GM23338 (cell line): Measurements from ENCODE around the gene CRK. TPM values are rescaled to one million over a fixed set of nuclear protein-coding genes. Genes with fewer than 3 reads are reported as not detected.

ENCODE experiments used
- ATAC-seq: fragments of 200-7000 bp; cut with Tn5 transposase; 3 replicates; pipeline ENCODE4 v1.9.1; 2020
- DNase-seq: peaks from one replicate; pipeline ENCODE4 v3.0.0-alpha.2; 2015; ENCODE audit warnings: low spot score
- H2AFZ ChIP-seq: fragments of 200-600 bp; sonication (generic); 2 replicates; pipeline ENCODE4 v1.8.0; 2016; ENCODE audit warnings: antibody characterized with exemption, mild to moderate bottlenecking, moderate library complexity
- H3F3A ChIP-seq: fragments of 200-600 bp; sonication (generic); replicated peaks from 2 replicates; pipeline ENCODE4 v1.8.0; 2017; ENCODE audit warnings: antibody characterized with exemption, mixed run types, low read depth
- H3K27ac ChIP-seq: fragments of 200-600 bp; sonication (generic); 2 replicates; pipeline ENCODE4 v1.6.1; 2016; ENCODE audit warnings: low read depth
- H3K27me3 ChIP-seq: fragments of 200-600 bp; sonication (generic); 2 replicates; pipeline ENCODE4 v1.8.0; 2016; ENCODE audit warnings: mild to moderate bottlenecking, mixed run types, moderate library complexity; ENCODE audit not compliant: insufficient read depth
- H3K36me3 ChIP-seq: fragments of 200-600 bp; sonication (generic); 2 replicates; pipeline ENCODE4 v1.8.0; 2016; ENCODE audit warnings: mild to moderate bottlenecking; ENCODE audit not compliant: insufficient read depth
- H3K4me1 ChIP-seq: fragments of 200-600 bp; sonication (generic); 2 replicates; pipeline ENCODE4 v1.8.0; 2016; ENCODE audit warnings: mild to moderate bottlenecking, moderate library complexity; ENCODE audit not compliant: insufficient read depth
- H3K4me2 ChIP-seq: fragments of 200-600 bp; sonication (generic); 2 replicates; pipeline ENCODE4 v1.7.1; 2017; ENCODE audit warnings: mixed run types
- H3K4me3 ChIP-seq: fragments of 200-600 bp; sonication (generic); 2 replicates; pipeline ENCODE4 v1.6.1; 2016; ENCODE audit warnings: mixed run types
- H3K79me2 ChIP-seq: fragments of 200-600 bp; sonication (generic); replicated peaks from 2 replicates; pipeline ENCODE4 v1.8.0; 2017; ENCODE audit warnings: mild to moderate bottlenecking; ENCODE audit not compliant: insufficient read depth
- H3K9me2 ChIP-seq: fragments of 200-600 bp; sonication (generic); 2 replicates; pipeline ENCODE4 v1.8.0; 2017; ENCODE audit not compliant: insufficient read depth
- H4K20me1 ChIP-seq: fragments of 200-600 bp; sonication (generic); replicated peaks from 2 replicates; pipeline ENCODE4 v1.8.0; 2017; ENCODE audit warnings: mild to moderate bottlenecking; ENCODE audit not compliant: insufficient read depth
- H3K27ac Mint-ChIP-seq: 2 replicates; pipeline ENCODE4 v1.8.0; 2020; ENCODE audit warnings: inconsistent platforms, mild to moderate bottlenecking, moderate library complexity, mixed read lengths
- H3K27me3 Mint-ChIP-seq: 3 replicates; pipeline ENCODE4 v1.8.0; 2022; ENCODE audit warnings: low read depth, mild to moderate bottlenecking, moderate library complexity, mixed read lengths, inconsistent platforms; ENCODE audit not compliant: insufficient read depth, poor library complexity
- H3K36me3 Mint-ChIP-seq: 3 replicates; pipeline ENCODE4 v1.8.0; 2021; ENCODE audit warnings: low read depth, mild to moderate bottlenecking, inconsistent platforms, moderate library complexity, mixed read lengths
- H3K4me1 Mint-ChIP-seq: 3 replicates; pipeline ENCODE4 v1.8.0; 2020; ENCODE audit warnings: mild to moderate bottlenecking, inconsistent platforms, mixed read lengths
- H3K4me3 Mint-ChIP-seq: 3 replicates; pipeline ENCODE4 v1.8.0; 2021; ENCODE audit warnings: moderate library complexity, mild to moderate bottlenecking, inconsistent platforms, mixed read lengths
- H3K9me3 Mint-ChIP-seq: 3 replicates; pipeline ENCODE4 v1.8.0; 2020; ENCODE audit warnings: moderate library complexity, mild to moderate bottlenecking, inconsistent platforms, mixed read lengths
- CREB1 ChIP-seq: fragments of 250-450 bp; sonication (Bioruptor Pico); IDR thresholded peaks from 2 replicates; pipeline ENCODE4 v1.5.0; 2020; ENCODE audit warnings: low read depth, mild to moderate bottlenecking, moderate library complexity
- CTCF ChIP-seq, 2 experiments: fragments of 200-600 bp in 1 of 2; sonication (generic) in 1 of 2; conservative IDR thresholded peaks; 2 replicates each; pipeline versions ENCODE4 v1.5.1 to v1.6.1; 2016 to 2017; ENCODE audit warnings: antibody characterized with exemption in 2 of 2, low read depth in 2 of 2, mild to moderate bottlenecking in 2 of 2, moderate library complexity in 1 of 2
- ETS1 ChIP-seq: IDR thresholded peaks from 2 replicates; pipeline ENCODE4 v1.6.1; 2016; ENCODE audit warnings: antibody characterized with exemption
- POLR2AphosphoS5 ChIP-seq: IDR thresholded peaks from 2 replicates; pipeline ENCODE4 v1.6.1; 2016; ENCODE audit warnings: antibody characterized with exemption, low read depth
- REST ChIP-seq: IDR thresholded peaks from one replicate; pipeline ENCODE4 v1.6.1; 2018; ENCODE audit warnings: antibody characterized with exemption; ENCODE audit not compliant: unreplicated experiment
- STAT1 ChIP-seq: IDR thresholded peaks from one replicate; pipeline ENCODE4 v1.6.1; 2016; ENCODE audit warnings: antibody characterized with exemption; ENCODE audit not compliant: unreplicated experiment
- long read RNA-seq: library from polyadenylated mRNA; unstranded; transcript quantifications from one replicate; pipeline ENCODE4 v2.0.0, GENCODE V29; 2020; ENCODE audit not compliant: unreplicated experiment
- polyA plus RNA-seq: library from polyadenylated mRNA; unstranded; fragments of >200 nt; fragmentation: Nextera tagmentation; extraction: Ambion mirVana; gene quantifications from 2 replicates; pipeline ENCODE4 v1.2.1, GENCODE V29; 2016
- total RNA-seq: library from RNA; depleted of rRNA; stranded (reverse); fragments of >200 nt; shearing (Covaris generic); gene quantifications from 2 replicates; pipeline ENCODE4 v1.2.3, GENCODE V29; 2014; rRNA removed

Gene CRK
- total RNA-seq: 59.8 and 61.1 TPM in 2 replicates
- 28.6 and 32.6 TPM in 2 replicates for polyA plus RNA-seq
- long read RNA-seq, transcript CRK-202 (3 exons, 3,675 nt): major isoform, 16 of 30 reads
- long read RNA-seq, transcript CRK-201 (3 exons, 3,880 nt): minor isoform, 11 of 30 reads
- long read RNA-seq, partial matches to known transcripts: 3 of 30 reads
- long read RNA-seq, other reads (novel, unspliced or antisense): 0 of 30 reads

- Histone ChIP-seq H3K36me3 (peaks cover 5% of the 10 kb centered on the region; the same call in 1 of the 2 replicates), H3K27ac (peak within 1 kb of the TSS; percentile 83), H3K4me1 (peaks cover 9% of the 10 kb centered on the region), H2AFZ (peak within 1 kb of the TSS; percentile 100), H3K79me2 (peaks cover 49% of the 10 kb centered on the region), H3K27me3 (no peaks in the 10 kb centered on the region), H3F3A (peaks cover 10% of the 10 kb centered on the region), H3K4me2 (peak within 1 kb of the TSS; percentile 95), H4K20me1 (peaks cover 30% of the 10 kb centered on the region), H3K4me3 (peak within 1 kb of the TSS; percentile 96), H3K9me2 (no peaks in the 10 kb centered on the region)
- H3K4me3 Mint-ChIP-seq: peak within 1 kb of the TSS; percentile 94
- ATAC-seq: peak; percentile 83
- H3K36me3 Mint-ChIP-seq: peaks cover 24% of the 10 kb centered on the region
- H3K27me3 Mint-ChIP-seq: peaks cover 10% of the 10 kb centered on the region
- H3K4me1 Mint-ChIP-seq: peaks cover 18% of the 10 kb centered on the region
- peak; percentile 96 for DNase-seq
- H3K9me3 Mint-ChIP-seq: no peaks in the 10 kb centered on the region
- H3K27ac Mint-ChIP-seq: peak within 1 kb of the TSS; percentile 91
- TF ChIP-seq POLR2AphosphoS5: peak; percentile 70
- TF ChIP-seq ETS1: peak; percentile 93
- TF ChIP-seq REST: no peak
- TF ChIP-seq CREB1 (CRISPR knock-in tag): peak; percentile 97
Measured at GRCh38 chr17:1455797-1456599, at the start of gene CRK. TSS of gene CRK (minus strand) at chr17:1456232. CDS start at chr17:1456117, 115 bp downstream.

GRCh38 chr17:1505586-1505985 lies 49.6 kb upstream of the CRK start:
- no peak for TF ChIP-seq POLR2AphosphoS5
- no peak for TF ChIP-seq CTCF (conservative IDR thresholded peaks at IDR 0.05; ENCODE audit: low read depth in 2 of 2)
- no peak for TF ChIP-seq CREB1 (CRISPR knock-in tag)
- no peak for TF ChIP-seq STAT1
- no peaks in the 10 kb centered on the region for H3K9me3 Mint-ChIP-seq

More at GRCh38 chr17:1505586-1505985, 49.6 kb upstream of the CRK start:
- Histone ChIP-seq H3K4me1 (no peaks in the 10 kb centered on the region), H3K4me3 (no peak overlapping the region), H3K4me2 (no peak overlapping the region), H3K79me2 (no peaks in the 10 kb centered on the region), H3K27ac (no peak overlapping the region), H4K20me1 (no peaks in the 10 kb centered on the region), H2AFZ (no peak overlapping the region), H3F3A (no peaks in the 10 kb centered on the region), H3K9me2 (no peaks in the 10 kb centered on the region), H3K36me3 (no peaks in the 10 kb centered on the region), H3K27me3 (no peaks in the 10 kb centered on the region)
- Mint-ChIP-seq H3K36me3 (no peaks in the 10 kb centered on the region; the same call in 2 of the 3 replicates), H3K4me3 (no peak overlapping the region), H3K27ac (no peak overlapping the region), H3K27me3 (peaks cover 3% of the 10 kb centered on the region), H3K4me1 (0 out of 3 replicates have a peak, but pooled peaks cover 2% of the 10 kb centered on the region)
- DNase-seq (no peak), ATAC-seq (no peak)
